Right kidney (tissue), 1 donor: ENCODE data around the gene SULT1C3.
"Not testable (repeated sequence)": the region's sequence is repeated elsewhere in the genome, so short reads cannot be mapped to it uniquely, and the experiment has no call there.

Experiments used
- DNase-seq: peaks from one replicate; pipeline ENCODE4 v3.0.0-alpha.2; 2016

The SULT1C3 gene

DNA sequence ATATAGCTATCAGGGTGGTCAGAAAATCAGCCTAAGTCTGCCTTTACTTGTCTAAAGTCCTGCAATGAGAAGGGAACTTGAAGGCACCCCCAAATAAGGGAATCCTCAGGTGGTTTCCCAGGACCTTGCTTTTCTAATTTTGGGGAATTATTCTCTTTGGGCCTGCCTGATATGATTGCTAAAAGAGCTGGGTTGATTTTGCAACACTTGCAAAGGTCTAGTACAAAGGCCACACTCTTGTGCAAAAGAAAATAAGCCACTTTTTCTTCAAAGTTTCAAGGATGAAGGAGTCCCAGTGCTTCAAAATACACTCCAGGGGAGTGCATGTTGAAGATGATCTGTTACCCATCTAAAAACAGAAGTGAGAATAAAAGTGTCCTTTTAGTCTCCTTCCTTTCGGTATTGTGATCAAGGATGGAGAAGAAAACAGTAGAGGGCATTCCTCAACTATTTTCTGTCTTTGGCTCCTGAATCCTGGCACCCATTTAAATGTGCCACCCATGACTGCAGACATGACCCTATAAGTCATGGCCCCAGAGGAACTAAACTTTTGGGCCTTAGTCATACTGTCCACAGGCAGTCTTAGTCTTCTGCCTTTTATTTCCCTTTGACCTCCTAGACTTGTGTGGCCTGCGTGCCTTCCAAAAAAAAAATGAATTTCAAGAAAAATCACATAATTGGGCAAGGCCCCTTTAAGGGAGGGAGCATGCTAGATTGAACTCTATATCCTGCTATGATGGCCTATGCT lies 5.1 kb downstream of the SULT1C3 start:
- DNase-seq, result no peak

DNA sequence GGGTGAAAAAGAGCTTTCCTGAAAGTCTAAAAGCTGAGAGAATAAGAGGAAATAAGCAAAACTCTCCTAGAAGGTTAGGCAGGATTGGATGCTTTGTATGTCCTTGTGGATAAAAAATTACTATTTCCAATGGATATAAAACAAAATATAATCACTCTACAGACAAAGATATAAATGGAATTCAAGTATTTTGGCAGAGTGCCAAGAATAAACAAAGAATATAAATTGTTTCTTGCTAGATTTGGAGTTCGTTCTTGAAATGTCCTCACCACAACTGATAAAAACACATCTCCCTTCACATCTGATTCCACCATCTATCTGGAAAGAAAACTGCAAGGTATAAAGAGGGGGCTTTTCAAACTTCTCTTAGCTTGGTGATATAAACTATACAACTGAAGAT lies 13.3 kb downstream of the SULT1C3 start:
- no peak for DNase-seq

- DNase-seq, result no peak
Observed at GRCh38 chr2:108257757-108258331, 18.1 kb downstream of the SULT1C3 start.

DNA sequence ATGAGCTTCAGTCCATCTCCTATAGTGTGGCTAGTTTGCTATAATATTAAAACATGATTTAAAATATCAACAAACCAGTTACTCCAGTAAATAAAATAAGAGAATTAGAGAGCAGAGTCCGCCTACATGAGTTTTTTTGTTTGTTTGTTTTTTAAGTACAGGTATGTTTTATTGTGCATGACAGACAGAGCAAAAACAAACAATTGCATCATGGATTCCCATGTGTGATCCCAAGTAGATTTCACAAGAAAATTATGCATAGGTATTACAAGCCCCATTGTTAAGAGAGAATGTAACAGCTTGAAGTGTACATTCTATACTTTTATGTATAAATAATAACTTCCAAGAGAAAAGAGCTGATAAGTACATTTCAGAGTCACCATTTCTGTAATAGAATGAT lies 21.0 kb downstream of the SULT1C3 start:
- no peak for DNase-seq

- no peak for DNase-seq
Observed at GRCh38 chr2:108262036-108262435, 22.3 kb downstream of the SULT1C3 start.

DNA sequence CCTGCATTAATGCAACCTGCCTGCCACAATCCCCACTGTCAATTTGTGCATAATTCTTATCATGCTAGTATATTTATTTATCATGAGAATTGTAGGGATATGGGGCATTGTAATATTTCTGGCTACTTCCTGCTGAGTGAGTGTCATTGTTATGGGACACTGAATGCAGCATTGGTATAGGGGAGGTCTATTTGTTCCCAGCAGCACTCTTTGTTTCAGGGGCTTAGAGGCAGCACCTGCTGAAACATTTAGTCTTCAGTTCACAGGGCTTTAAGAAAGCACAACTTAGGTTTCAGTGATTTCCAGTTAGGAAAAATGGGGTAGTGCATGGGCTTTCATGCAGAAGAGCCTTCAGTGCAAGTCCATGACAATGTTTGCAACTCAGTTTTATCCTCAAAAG lies 23.6 kb downstream of the SULT1C3 start:
- DNase-seq, result no peak

DNA sequence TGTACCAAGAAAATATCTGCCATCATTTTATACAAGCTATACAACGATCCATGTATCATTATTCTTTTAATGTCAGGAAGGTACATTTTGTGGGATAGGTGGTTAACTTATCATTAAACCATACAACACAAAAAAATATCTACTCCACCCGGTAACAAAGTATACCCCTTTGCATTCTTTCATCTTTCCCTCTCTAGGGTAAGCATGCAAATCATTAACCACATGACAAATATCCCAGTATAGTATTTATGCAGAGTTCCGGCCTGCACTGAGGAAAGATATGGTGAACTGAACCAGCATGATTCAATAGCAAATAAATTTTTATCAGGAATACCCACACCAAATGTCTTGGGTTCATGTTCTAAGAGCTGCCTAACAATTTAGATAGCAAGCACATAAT lies 26.4 kb downstream of the SULT1C3 start:
- DNase-seq, result no peak

- no peak for DNase-seq
Observed at GRCh38 chr2:108267101-108267500, 27.3 kb downstream of the SULT1C3 start.

DNA sequence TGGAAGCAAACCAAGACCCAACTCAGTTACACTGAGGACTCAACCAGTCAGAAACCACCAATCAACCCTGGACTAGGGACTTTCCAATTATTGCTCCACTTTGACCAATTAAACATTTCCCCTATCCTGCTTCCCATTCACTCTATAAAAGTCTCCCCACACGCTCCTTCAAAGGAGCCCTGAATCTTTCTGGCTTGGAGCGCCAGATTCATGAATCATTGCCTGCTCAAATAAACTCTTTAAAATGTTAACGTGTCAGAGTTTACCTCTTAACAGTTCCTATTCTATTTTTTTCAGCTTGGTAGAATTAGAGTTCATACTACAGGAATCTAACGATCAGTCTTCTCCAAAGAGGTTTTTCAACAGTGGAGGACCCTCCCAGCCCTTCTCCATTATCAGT lies 28.2 kb downstream of the SULT1C3 start:
- DNase-seq, result no peak

- no peak for DNase-seq
Observed at GRCh38 chr2:108270346-108270745, 30.6 kb downstream of the SULT1C3 start.

DNA sequence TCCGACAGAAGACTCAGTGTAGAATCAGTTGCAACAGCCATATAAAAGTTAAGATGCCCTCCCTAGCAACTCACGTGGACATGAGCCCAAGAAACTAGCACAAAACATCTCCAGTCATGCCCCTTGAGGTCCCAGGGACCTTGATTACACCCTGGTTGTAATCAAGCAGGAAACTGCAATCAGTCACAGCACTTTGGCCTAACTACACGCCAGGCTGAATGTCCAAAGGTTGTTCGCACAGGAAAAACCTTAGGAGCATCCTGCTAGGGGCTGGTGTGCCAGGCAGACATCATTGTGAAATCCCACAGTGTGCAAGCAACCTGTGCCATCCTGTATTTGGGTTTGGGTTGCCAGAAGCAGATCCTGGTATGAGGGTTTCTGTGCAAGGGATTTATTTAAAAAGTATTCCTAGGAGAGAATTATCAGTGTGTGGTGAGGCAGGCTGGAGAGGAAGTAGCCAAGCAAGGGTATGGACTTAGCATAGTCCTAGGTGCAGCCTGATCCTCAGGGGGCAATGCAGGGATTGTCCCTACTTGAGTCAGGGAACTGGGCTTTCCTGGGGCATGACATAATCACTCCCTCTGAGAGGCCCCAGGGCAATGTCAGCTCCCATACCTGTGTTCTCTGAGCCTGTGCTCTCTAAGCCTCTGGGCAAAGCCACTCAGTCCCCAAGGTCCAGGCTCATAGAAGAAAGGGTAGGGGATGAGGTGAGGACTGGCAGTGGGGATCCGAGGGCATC lies 31.2 kb downstream of the SULT1C3 start:
- DNase-seq, result no peak

DNA sequence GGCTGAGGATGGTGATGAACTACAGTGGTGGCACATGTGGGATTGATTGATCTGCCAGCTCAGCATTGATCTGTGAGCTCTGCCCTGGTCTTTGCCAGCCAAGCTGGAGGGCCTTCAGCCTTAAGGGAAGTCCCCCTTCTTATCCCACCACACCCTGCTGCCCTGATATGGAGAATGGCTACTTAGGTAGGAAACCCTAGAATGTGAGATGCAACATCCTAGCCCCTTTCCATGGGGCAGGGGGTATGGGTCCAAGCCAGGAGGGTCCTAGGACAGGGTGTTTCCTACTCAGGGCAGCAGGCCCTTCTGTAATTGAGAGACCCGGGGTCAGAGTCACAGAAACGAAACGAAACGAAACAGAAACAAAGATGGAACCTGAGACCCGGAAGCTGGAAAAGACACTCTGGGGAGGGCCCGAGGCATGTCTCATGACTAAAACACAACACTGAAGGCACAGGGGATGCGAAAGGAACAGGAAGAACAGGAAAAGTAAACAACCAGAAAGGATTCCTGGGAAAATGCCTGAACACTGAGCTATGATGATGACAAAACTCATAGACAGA lies 32.0 kb downstream of the SULT1C3 start:
- DNase-seq, result peak; percentile 28

DNA sequence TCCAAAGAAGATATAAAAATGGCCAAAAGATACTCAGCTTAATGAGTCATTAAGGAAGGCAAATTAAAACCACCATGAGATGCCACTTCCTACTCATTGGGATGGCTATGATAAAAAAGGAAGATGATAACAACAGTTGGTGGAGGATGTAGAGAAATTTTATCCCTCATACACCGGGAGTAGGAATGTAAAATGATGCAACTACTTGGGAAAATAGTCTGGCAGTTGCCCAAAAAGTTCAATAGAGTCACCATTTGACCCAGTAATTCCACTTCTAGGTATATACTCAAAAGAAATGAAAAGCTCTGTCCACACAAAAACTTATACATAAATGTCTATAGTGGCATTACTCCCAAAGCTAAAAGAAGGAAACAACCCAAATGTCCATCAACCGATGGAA lies 38.9 kb downstream of the SULT1C3 start:
- no peak for DNase-seq

GRCh38 chr2:108279468-108279867 lies 39.7 kb downstream of the SULT1C3 start:
- DNase-seq, result no peak

DNA sequence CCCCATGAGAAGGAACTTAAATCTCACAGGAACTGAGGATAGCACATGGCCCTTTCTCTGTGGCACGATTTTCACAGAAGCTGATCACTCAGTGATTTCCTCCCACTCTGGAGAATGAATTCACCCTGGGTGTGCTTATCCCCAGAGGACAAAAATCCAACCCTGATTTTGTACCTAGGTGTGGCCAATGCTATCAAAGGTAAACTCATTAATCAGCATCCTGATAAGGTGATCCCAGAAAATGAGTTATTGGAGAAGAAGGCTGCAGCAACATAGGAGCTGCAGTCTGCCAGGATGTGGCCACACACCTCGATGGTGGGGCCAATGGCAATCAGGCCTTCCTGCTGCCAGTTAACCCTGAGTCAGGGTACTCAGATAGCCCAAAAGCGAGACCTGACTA lies 40.7 kb downstream of the SULT1C3 start:
- no peak for DNase-seq

- not testable (repeated sequence) for DNase-seq
Observed at GRCh38 chr2:108284566-108284965, 44.8 kb downstream of the SULT1C3 start.

DNA sequence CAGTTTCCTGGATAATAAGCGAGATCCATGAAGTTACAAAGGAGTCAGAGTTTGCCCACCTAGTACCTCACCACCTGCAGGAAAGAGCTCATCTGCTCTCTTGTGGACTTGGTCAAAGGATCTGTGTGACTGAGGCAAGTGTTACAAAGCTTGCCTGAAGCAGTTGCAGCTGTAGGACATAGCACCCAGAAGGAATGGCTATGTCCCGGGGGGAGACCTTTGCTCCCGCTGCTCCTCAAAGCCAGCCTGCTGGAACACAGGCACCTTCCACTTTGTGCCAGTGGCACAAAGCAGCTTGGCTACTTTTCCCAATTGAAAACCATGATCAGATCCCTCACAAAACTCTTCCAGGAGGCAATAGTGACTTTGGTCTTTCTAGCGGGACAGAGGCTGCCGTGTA lies 45.8 kb downstream of the SULT1C3 start:
- no peak for DNase-seq

DNA sequence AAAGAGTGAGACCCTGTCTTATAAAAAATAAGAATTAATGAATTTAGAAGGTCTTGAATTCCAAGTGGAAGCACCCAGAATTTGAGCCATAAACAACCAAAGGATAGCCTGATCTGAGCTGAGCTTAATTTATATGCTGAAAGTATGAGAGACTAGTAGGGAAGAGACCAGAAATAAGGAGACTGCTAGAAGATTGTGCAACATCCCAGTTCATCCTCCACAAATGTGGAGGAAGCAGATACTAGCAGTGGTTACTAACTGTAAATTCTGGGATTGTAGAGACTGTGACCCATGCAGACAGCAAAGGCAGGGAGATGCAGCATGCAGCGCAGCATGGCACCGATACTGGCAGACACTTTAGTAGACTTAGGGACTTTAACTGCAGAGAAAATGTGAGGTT lies 47.4 kb downstream of the SULT1C3 start:
- no peak for DNase-seq

- peak; percentile 70 for DNase-seq
Observed at GRCh38 chr2:108288534-108289106, 48.9 kb downstream of the SULT1C3 start, which contains the start of gene SULT1C2. Gene SULT1C2 (plus strand): TSS chr2:108288895. CDS start chr2:108293668, 4,773 bp downstream.

DNA sequence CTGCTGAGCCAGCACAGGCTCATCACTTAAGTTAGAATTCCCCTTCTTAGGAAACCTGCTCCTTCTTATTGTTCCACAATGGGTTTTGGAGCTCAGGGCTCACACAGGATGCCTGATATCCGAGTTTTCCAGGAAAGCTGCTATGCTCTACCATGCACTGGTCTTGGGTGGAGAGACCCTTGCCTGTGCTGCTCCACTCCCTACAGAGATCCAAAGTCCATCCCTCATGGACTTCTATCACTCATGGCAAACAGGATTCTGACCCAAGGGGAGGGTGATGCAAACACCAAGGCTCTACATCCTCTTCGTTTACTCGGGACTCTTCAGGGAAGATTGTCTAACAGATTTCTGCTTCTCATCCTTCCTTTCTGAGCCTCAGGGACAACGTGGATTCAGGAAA lies 54.1 kb downstream of the SULT1C3 start:
- DNase-seq, result no peak

- DNase-seq, result no peak
Observed at GRCh38 chr2:108297436-108298141, 57.8 kb downstream of the SULT1C3 start.

- no peak for DNase-seq
Observed at GRCh38 chr2:108301558-108301957, 61.8 kb downstream of the SULT1C3 start.
